ENCODE measurements around the gene LEPROT.

Gene LEPROT

DNA sequence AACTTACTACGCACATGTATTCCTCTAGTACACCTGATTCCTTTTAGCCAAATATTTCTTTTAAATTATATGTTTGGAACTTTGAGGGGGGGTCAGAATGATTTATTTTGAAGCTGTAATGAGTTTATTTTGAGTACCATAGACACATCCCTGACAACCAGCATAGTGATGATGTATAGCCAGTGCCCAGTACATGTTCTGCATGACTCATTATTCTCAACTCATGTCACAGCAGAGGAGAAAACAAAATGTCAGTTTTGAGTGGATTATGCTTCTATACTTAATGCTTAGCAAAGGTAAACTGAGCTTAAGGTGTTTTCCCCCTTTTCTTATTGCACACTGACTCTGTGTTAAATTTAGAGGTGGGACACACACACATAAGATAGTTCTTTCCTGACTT, 22.4 kb upstream of the LEPROT start:
- H3K36me3 Mint-ChIP-seq (ENCODE audit: low read depth): peaks cover 40% of the 10 kb centered on the region
- H3K9me3 Mint-ChIP-seq: no peaks in the 10 kb centered on the region
- peaks cover 59% of the 10 kb centered on the region for H3K4me1 Mint-ChIP-seq (ENCODE audit: low read depth)
- peak overlapping the region; percentile 55 for H3K27ac Mint-ChIP-seq
- no peaks in the 10 kb centered on the region for H3K27me3 Mint-ChIP-seq (ENCODE audit: low read depth)
- no peak overlapping the region for H3K4me3 Mint-ChIP-seq

DNA sequence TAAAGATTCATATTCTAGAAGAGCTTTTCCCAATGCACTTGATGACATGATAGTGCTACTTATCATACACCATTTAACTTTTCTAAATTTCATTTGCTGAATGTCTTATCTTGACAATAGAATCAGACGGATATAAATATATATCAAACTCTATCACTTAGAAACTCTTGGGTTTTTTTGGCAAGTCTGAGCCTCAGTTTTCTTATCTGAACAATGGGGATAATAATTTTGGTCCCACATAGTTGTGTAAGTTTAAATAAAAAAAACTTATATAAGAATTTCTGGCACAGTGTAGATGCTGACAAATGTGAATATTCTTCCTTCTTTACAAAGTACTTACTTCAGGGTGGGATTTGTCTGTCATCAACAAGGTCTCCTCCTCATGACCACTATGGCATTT, 21.5 kb upstream of the LEPROT start:
- Mint-ChIP-seq H3K27ac (no peak overlapping the region), H3K4me3 (no peak overlapping the region), H3K27me3 (ENCODE audit: low read depth) (no peaks in the 10 kb centered on the region), H3K4me1 (ENCODE audit: low read depth) (peaks cover 50% of the 10 kb centered on the region), H3K36me3 (ENCODE audit: low read depth) (peaks cover 40% of the 10 kb centered on the region), H3K9me3 (no peaks in the 10 kb centered on the region)

DNA sequence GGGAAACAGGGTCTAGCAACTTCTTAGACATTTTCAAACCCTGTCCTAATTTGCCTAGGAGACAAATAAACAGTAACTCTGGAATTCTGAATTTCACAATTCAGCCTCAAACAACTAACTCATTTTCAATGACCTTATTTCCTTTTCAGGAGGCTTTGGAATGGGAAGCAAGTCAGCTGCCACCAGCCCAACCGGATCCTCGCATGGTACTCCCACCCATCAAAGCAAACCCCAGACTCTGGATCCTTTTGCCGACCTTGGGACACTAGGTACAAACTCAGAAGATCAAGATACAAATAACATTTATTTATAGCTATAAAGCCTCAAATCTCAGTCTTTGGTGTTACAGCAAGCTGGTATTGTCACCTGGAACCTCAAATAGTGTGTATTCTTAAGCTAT, 18.9 kb upstream of the LEPROT start:
- Mint-ChIP-seq H3K4me1 (ENCODE audit: low read depth) (peaks cover 26% of the 10 kb centered on the region), H3K4me3 (no peak overlapping the region), H3K27ac (no peak overlapping the region), H3K36me3 (ENCODE audit: low read depth) (peaks cover 50% of the 10 kb centered on the region), H3K27me3 (ENCODE audit: low read depth) (no peaks in the 10 kb centered on the region), H3K9me3 (no peaks in the 10 kb centered on the region)

DNA sequence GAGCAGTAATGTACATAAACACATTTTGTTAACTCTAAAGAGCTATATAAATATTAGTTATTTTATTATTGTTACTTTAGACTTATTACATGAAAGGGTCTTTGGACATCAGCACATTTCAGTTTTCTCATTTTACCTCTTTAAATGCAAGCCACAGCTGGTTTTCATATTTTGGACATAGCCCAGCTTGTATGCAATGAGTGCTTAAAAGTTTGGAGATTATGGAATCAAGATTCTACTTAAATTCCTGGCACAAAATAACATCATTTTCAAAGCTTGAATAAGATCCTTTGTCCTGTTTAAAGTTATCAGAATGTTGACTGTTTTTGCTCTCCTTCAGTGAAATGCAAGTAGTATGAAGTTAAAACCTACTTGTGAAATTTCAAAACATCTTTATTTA, 15.5 kb upstream of the LEPROT start:
- Mint-ChIP-seq H3K36me3 (ENCODE audit: low read depth) (peaks cover 36% of the 10 kb centered on the region), H3K4me1 (ENCODE audit: low read depth) (peaks cover 2% of the 10 kb centered on the region), H3K27ac (no peak overlapping the region), H3K4me3 (no peak overlapping the region), H3K27me3 (ENCODE audit: low read depth) (no peaks in the 10 kb centered on the region), H3K9me3 (no peaks in the 10 kb centered on the region)

DNA sequence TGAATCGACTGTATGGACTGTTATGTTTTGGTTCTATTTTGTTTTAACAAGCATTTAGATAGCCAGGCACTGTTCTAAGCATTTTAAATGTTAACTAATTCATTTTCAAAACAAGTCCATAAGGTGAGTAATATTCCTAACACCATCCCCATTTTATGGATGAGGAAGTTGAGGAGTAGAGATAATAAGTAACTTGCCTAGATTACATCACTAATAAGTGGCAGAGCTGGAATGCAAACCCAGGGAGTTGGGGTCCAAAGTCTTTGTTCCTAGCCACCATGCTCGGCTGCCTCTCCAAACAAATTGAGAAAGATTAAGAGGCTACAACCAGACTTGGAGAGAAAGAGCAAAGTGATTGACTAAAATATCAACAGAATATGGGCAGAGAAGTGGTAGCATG, 12.6 kb upstream of the LEPROT start:
- H3K9me3 Mint-ChIP-seq: no peaks in the 10 kb centered on the region
- no peak overlapping the region for H3K4me3 Mint-ChIP-seq
- H3K36me3 Mint-ChIP-seq (ENCODE audit: low read depth): peaks cover 26% of the 10 kb centered on the region
- no peak overlapping the region for H3K27ac Mint-ChIP-seq
- H3K4me1 Mint-ChIP-seq (ENCODE audit: low read depth): peaks cover 2% of the 10 kb centered on the region
- H3K27me3 Mint-ChIP-seq (ENCODE audit: low read depth): peaks cover 4% of the 10 kb centered on the region

DNA sequence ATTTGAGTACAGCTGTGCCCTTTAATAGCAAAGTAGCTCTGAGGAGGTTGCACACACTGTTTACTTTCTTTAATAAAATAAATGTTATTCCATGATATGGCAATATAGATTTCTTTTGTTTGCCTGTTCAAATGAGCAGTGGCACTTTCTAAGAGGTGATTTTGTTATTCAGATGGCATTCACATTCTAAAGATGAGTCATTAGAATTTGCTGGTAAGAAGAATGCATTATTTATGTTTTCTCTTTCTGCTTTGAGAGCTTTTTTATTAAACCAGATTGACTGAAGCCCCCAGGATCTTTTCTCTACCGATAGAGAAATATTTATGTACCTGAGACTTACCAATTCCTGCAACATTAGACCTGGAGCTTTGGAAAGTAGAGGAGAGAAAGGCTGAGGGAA, 11.2 kb upstream of the LEPROT start:
- no peak overlapping the region for H3K27ac Mint-ChIP-seq
- H3K27me3 Mint-ChIP-seq (ENCODE audit: low read depth): peaks cover 4% of the 10 kb centered on the region
- peaks cover 30% of the 10 kb centered on the region for H3K36me3 Mint-ChIP-seq (ENCODE audit: low read depth)
- H3K4me3 Mint-ChIP-seq: no peak overlapping the region
- H3K9me3 Mint-ChIP-seq: no peaks in the 10 kb centered on the region
- peaks cover 2% of the 10 kb centered on the region for H3K4me1 Mint-ChIP-seq (ENCODE audit: low read depth)

DNA sequence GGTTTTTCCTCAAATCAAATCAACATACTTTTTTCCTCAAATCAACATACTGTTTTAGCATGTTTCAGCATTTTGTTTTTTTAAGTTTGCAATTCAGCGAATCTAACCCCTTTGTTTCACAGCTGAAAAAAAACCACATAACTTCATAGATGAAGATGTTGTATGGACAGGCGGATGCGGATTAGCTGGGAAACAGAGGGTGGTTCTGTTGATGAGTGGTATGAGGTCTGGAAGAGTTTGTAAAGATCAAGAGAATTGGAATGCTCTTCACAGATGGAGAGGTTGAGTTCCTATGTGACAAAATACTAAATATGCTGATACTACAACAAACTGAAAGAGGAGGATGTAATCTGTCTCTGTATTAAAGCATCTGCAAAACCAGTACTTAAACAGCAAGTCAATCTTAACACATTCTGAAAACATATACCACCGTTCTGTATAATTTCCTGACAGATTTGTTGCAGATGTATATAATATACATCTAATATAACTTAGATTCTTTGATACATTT, 10.6 kb upstream of the LEPROT start:
- peaks cover 4% of the 10 kb centered on the region for H3K27me3 Mint-ChIP-seq (ENCODE audit: low read depth)
- H3K9me3 Mint-ChIP-seq: no peaks in the 10 kb centered on the region

DNA sequence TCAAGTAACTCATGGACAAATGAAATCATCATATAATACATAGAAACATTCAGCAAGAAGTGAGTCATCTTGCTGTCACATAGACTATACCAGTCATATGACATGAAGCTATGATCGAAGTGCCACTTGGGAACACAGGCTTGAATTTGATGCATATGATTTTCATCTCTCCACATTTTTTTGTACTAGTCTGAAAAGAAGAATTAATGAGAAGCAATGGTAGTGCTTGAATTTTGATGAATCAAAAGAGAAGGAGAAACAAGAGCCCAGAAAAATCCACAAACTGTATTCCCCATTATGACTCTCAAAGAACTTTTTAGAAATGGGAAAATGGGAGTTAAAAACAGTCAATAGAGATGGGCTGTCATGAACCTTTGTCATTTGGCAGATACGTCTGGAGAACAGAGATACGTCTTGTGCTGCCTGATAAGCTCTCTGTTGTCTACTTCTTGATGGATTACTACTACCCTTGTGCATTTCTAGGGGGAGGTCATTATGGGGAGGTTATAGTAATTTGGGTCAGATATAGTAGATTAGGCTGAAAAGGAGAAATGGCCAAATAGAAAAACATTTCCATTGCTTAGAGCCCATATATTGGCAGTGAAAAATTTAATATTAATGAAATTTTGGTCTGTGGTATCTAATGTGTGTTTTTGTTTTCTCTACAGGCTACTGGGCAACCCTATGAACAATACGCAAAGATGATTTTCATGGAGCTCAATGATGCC, 8.0 kb upstream of the LEPROT start:
- H3K9me3 Mint-ChIP-seq: no peaks in the 10 kb centered on the region
- no peak overlapping the region for H3K4me3 Mint-ChIP-seq
- H3K27ac Mint-ChIP-seq: no peak overlapping the region
- peaks cover 14% of the 10 kb centered on the region for H3K36me3 Mint-ChIP-seq (ENCODE audit: low read depth)
- H3K27me3 Mint-ChIP-seq (ENCODE audit: low read depth): peaks cover 12% of the 10 kb centered on the region
- H3K4me1 Mint-ChIP-seq (ENCODE audit: low read depth): peaks cover 4% of the 10 kb centered on the region

More for the DNA sequence above, 10.6 kb upstream of the LEPROT start:
- Mint-ChIP-seq H3K4me1 (ENCODE audit: low read depth) (peaks cover 2% of the 10 kb centered on the region), H3K27ac (no peak overlapping the region), H3K36me3 (ENCODE audit: low read depth) (peaks cover 30% of the 10 kb centered on the region), H3K4me3 (no peak overlapping the region)

DNA sequence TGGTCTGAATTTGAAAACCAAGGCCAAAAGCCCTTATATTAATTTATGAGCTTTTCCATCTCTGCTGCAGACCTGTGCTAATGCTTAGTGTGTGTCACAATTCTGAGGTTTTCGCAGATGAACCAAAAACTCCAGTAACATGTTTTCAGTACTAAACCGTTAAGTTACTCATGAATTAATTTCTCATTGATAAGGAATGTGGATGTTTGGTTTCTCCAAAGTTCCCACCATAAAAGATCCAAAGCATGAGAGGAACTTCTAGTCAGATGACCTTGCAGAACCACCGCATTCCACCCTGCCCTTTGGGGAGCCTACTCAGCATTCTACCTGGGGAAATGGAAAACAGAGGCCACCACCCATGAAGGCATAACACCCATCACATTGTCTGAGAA, 7.5 kb upstream of the LEPROT start:
- peaks cover 13% of the 10 kb centered on the region for H3K36me3 Mint-ChIP-seq (ENCODE audit: low read depth)
- peaks cover 13% of the 10 kb centered on the region for H3K27me3 Mint-ChIP-seq (ENCODE audit: low read depth)
- H3K9me3 Mint-ChIP-seq: no peaks in the 10 kb centered on the region
- no peak overlapping the region for H3K27ac Mint-ChIP-seq
- H3K4me3 Mint-ChIP-seq: no peak overlapping the region
- H3K4me1 Mint-ChIP-seq (ENCODE audit: low read depth): peaks cover 9% of the 10 kb centered on the region

DNA sequence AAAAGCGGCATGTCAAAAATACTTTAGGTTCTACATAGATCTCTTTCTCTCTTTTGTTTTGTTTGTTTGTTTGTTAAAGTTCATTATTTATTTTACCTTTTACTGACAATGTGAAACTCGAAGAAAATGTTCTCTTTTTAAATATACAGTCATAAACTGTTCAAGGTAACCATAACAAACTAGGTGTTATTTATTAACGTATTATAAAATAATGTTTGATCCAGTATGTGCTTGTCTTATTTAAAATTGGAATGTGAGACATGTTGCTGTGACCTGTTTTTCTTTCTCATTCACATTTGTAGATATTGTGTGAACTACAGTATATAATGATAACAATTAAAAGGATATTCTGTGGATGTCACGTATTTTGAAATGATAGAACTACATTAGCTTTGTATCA, 5.9 kb upstream of the LEPROT start:
- peaks cover 15% of the 10 kb centered on the region for H3K4me1 Mint-ChIP-seq (ENCODE audit: low read depth)
- no peak overlapping the region for H3K4me3 Mint-ChIP-seq
- peaks cover 13% of the 10 kb centered on the region for H3K27me3 Mint-ChIP-seq (ENCODE audit: low read depth)
- peaks cover 10% of the 10 kb centered on the region for H3K36me3 Mint-ChIP-seq (ENCODE audit: low read depth)
- H3K27ac Mint-ChIP-seq: no peak overlapping the region
- no peaks in the 10 kb centered on the region for H3K9me3 Mint-ChIP-seq

DNA sequence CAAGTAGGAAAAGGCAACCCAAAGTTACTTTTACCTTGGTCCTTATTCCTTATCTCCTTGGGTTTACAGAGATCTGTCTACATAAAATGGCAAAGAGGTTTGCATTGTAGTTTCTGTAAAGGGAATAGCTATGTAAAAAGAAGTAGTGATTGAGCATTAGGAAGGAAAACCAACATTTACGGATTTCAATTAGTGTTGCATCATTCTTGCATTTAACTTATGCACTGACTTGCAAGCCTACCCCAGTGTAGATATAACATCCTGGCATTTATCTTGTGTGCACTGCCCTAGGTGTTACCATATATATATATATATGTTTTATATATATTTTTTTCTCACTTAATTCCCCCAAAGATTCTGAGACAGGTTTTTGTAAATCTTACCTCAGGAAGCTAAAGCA, 3.7 kb upstream of the LEPROT start:
- peaks cover 7% of the 10 kb centered on the region for H3K36me3 Mint-ChIP-seq (ENCODE audit: low read depth)
- peaks cover 15% of the 10 kb centered on the region for H3K4me1 Mint-ChIP-seq (ENCODE audit: low read depth)
- H3K27ac Mint-ChIP-seq: no peak overlapping the region
- H3K27me3 Mint-ChIP-seq (ENCODE audit: low read depth): peaks cover 9% of the 10 kb centered on the region
- no peak overlapping the region for H3K4me3 Mint-ChIP-seq
- H3K9me3 Mint-ChIP-seq: no peaks in the 10 kb centered on the region

DNA sequence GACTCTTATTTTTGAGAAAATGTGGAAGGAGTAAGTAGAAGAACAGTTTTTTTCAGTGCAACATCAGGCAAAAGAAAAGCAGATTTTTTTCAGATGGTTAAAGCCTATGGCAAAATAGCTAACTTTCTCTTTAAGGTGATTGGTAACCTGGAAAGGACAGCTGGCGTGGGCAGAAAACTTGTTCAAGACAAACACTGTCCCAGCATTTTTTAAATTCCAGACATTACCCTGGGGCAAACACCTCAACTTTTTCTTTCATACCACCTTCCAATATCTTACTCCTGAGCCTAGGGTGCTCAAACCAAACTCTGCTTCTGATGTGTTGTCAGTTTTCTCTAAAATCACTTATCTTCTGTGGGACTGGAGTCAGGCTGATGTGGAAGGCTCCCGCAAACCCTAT, 2.7 kb upstream of the LEPROT start:
- Mint-ChIP-seq H3K36me3 (ENCODE audit: low read depth) (peaks cover 6% of the 10 kb centered on the region), H3K9me3 (no peaks in the 10 kb centered on the region), H3K27ac (no peak overlapping the region), H3K4me1 (ENCODE audit: low read depth) (peaks cover 15% of the 10 kb centered on the region), H3K4me3 (no peak overlapping the region), H3K27me3 (ENCODE audit: low read depth) (peaks cover 9% of the 10 kb centered on the region)

DNA sequence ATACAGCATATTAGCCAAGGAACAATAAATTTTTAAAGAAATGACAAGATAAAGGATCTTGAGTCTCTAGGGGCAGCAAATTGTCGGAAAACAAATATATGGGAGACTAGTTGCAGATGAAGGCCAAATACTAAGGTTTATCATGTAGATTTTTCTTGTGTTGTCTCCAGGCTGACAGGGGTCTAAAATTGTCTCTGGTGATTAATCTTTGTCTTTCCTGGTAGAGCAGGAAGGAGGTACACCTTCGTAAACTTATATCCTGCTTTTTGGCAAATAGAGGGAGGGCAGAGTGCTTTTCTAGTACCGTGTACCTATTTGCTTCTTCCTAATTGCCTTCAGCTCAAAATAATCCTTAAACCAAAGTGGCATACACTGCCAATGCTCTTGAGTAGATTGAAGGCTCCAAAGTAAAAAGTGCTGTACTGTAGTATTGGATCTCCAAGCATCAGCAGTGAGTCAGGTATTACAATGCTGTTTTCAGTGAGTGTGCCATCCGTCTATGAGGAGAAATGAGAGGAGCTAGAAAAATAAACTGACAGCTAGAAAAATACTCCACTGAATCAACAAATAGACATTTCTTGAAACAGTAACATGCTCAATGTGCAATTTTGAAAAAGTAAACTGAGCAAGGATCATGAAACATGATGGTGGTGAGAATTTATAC, 1.8 kb upstream of the LEPROT start:
- Mint-ChIP-seq H3K4me3 (no peak overlapping the region), H3K27me3 (ENCODE audit: low read depth) (peaks cover 9% of the 10 kb centered on the region), H3K27ac (peak overlapping the region; percentile 16), H3K9me3 (no peaks in the 10 kb centered on the region), H3K4me1 (ENCODE audit: low read depth) (peaks cover 15% of the 10 kb centered on the region), H3K36me3 (ENCODE audit: low read depth) (peaks cover 2% of the 10 kb centered on the region)

DNA sequence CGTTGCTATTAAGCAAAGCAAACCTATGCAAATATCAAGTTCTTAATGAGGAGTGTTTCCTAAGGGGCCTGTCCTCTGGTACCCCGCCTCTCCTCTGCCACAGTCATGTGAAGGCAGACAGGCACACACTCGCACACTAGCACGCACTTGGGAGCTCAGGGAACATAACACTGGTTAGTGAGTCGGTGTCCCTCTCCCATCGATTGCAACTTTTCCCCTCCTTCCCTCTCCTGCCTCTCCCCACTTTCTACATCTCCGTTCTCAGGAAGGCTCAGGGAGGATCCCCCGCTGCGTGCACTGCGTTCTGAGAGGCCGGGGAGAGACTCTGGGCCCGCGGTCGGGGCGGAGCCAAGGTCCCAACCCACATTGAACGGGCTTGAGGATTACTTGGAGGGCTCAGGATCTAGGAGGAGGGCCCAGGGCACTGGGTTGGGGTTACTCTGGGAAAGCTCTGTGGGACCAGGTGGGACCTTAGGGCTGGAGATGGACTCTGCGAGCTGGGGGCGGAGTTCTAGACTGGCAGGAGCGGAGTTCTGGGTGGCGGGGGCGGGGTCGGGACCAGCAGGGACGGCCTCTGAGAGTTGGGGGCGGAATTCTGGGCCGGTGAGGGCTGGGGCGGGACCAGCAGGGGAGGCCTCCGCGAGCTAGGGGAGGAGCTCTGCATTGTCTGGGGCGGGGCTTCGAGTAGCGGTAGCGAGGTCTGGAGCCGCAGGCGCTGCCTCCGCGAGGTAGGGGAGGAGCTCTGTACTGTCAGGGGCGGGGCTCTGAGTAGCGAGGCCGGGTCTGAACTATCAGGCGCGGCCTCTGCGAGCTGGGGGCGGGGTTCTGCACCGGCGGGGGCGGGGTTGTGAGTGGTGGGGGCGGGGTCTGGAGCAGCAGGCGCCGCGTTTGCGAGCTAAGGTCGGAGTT, 533 bp upstream of the LEPROT start:
- Mint-ChIP-seq H3K27me3 (ENCODE audit: low read depth) (peaks cover 9% of the 10 kb centered on the region), H3K27ac (peak overlapping the region; percentile 86), H3K4me1 (ENCODE audit: low read depth) (peaks cover 26% of the 10 kb centered on the region), H3K9me3 (no peaks in the 10 kb centered on the region), H3K4me3 (no peak overlapping the region), H3K36me3 (ENCODE audit: low read depth) (peaks cover 5% of the 10 kb centered on the region)

All from T-helper 1 cell treated with Interleukin-12 subunit alpha and Interleukin-12 subunit beta and Interleukin-4 antibody, amounts not matched to agents 30 μg/mL and 1 μg/mL, for 36 hours (primary cell).